ENCODE data around the gene SPATS2L.

The SPATS2L gene

DNA sequence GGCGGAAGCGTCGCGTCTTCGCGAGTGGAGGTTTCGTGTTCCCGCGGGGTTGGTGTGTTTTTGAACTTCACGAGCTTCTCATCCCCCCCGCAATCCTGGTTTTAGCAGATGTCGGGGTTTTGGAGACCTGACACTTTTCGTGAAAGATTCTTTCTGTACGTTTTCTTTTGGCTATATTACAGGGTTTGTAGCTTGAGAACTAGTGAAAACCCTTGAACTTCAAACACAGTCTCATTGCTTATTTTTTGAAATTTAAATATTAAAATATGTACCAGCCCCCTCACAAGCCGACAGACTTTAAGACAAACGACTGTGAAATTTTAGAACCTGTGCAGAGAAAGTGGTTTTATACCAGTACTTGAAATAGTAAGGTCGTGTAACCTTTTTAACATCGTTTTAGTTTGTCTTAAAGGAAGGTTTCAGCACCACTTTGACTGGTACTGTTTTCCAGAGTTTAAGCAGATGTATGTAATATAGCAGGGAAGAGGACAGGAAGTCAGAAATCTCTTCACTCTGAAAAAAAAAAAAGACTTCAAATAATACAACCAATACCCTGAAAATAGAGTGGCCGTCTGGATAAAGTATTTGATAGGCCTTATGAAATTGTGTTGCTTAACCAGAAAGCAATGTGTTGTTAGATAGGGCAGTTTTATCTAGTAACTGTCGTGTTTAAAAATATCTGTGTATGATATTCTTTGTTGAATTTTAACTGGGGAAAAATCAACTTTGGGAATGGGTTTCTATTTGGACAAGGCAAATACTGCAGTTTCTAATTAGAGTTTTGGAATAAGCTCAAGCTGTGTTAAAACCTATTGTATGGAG is 1.4 kb downstream of the SPATS2L start:
- Histone ChIP-seq H4K20me1 (ENCODE audit: low read depth, low read length) (no peaks in the 10 kb centered on the region), H3K9me3 (ENCODE audit: insufficient read depth, low read length) (no peaks in the 10 kb centered on the region), H3K79me2 (ENCODE audit: insufficient read depth, low read length) (no peaks in the 10 kb centered on the region), H3F3A (ENCODE audit: insufficient read depth) (no peaks in the 10 kb centered on the region), H3K4me2 (ENCODE audit: low read depth, low read length, poor library complexity, severe bottlenecking) (no peak overlapping the region), H3K9me2 (replicated peaks; ENCODE audit: insufficient read depth, low read length) (no peaks in the 10 kb centered on the region), H3K4me3 (ENCODE audit: insufficient read depth, low read length, poor library complexity, severe bottlenecking) (no peak overlapping the region), H3K9ac (ENCODE audit: low read length) (no peak overlapping the region), H2AFZ (ENCODE audit: low read depth, low read length, severe bottlenecking) (no peak overlapping the region), H3K36me3 (ENCODE audit: low read length) (no peaks in the 10 kb centered on the region), H3K27me3 (ENCODE audit: low read length) (no peaks in the 10 kb centered on the region), H3K27ac (ENCODE audit: low read depth, low read length) (no peak overlapping the region)
- no peak for TF ChIP-seq EZH2phosphoT487 (conservative IDR thresholded peaks at IDR 0.05; ENCODE audit: low read length)
- TF ChIP-seq, protein P1, sequence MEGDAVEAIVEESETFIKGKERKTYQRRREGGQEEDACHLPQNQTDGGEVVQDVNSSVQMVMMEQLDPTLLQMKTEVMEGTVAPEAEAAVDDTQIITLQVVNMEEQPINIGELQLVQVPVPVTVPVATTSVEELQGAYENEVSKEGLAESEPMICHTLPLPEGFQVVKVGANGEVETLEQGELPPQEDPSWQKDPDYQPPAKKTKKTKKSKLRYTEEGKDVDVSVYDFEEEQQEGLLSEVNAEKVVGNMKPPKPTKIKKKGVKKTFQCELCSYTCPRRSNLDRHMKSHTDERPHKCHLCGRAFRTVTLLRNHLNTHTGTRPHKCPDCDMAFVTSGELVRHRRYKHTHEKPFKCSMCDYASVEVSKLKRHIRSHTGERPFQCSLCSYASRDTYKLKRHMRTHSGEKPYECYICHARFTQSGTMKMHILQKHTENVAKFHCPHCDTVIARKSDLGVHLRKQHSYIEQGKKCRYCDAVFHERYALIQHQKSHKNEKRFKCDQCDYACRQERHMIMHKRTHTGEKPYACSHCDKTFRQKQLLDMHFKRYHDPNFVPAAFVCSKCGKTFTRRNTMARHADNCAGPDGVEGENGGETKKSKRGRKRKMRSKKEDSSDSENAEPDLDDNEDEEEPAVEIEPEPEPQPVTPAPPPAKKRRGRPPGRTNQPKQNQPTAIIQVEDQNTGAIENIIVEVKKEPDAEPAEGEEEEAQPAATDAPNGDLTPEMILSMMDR (IDR thresholded peaks at IDR 0.05; ENCODE audit: insufficient read depth, low read length, poor library complexity, severe bottlenecking): no peak

DNA sequence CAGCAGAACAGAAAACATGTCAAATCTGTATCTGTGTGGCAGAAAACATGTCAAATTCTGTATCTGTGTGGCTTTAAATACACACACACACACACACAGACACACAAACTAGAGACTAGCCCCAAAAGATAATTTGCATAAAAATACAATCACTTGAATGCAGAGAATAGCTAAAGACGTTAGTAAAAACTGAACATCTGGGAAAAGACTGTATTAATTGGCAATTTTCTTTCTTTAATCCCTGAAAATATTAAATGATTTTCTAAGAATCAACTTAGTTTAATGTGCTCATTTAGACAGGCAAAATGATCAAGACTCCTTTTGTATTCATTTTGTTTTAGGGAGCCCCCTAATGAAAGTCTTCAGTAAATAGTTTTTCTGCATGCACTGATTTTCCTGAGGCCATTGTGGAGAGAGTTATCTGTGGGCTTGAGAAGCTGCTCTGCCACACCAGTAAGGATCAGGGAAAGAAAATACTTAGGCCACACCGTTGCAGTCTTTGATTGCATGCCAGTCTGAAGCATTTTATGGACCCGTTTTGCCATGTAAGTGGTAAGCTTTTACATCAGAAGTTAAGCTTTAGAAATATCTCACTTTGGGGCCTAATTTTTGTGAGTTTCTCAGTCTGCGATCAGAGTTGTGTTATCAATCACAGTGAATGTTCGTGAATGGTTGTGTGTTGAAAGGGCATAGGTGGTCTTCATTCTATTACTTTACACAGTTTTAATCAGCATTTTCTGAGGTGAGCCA is 2.2 kb downstream of the SPATS2L start:
- Histone ChIP-seq H3K9ac (ENCODE audit: low read length) (no peak overlapping the region), H4K20me1 (ENCODE audit: low read depth, low read length) (no peaks in the 10 kb centered on the region), H3K79me2 (ENCODE audit: insufficient read depth, low read length) (no peaks in the 10 kb centered on the region), H3K9me3 (ENCODE audit: insufficient read depth, low read length) (no peaks in the 10 kb centered on the region), H3K9me2 (replicated peaks; ENCODE audit: insufficient read depth, low read length) (no peaks in the 10 kb centered on the region), H3F3A (ENCODE audit: insufficient read depth) (no peaks in the 10 kb centered on the region), H2AFZ (ENCODE audit: low read depth, low read length, severe bottlenecking) (no peak overlapping the region), H3K4me3 (ENCODE audit: insufficient read depth, low read length, poor library complexity, severe bottlenecking) (no peak overlapping the region), H3K4me2 (ENCODE audit: low read depth, low read length, poor library complexity, severe bottlenecking) (no peak overlapping the region), H3K27me3 (ENCODE audit: low read length) (no peaks in the 10 kb centered on the region), H3K27ac (ENCODE audit: low read depth, low read length) (no peak overlapping the region), H3K36me3 (ENCODE audit: low read length) (no peaks in the 10 kb centered on the region)
- TF ChIP-seq EZH2phosphoT487 (conservative IDR thresholded peaks at IDR 0.05; ENCODE audit: low read length): no peak
- TF ChIP-seq, protein P1 (IDR thresholded peaks at IDR 0.05; ENCODE audit: insufficient read depth, low read length, poor library complexity, severe bottlenecking): no peak

DNA sequence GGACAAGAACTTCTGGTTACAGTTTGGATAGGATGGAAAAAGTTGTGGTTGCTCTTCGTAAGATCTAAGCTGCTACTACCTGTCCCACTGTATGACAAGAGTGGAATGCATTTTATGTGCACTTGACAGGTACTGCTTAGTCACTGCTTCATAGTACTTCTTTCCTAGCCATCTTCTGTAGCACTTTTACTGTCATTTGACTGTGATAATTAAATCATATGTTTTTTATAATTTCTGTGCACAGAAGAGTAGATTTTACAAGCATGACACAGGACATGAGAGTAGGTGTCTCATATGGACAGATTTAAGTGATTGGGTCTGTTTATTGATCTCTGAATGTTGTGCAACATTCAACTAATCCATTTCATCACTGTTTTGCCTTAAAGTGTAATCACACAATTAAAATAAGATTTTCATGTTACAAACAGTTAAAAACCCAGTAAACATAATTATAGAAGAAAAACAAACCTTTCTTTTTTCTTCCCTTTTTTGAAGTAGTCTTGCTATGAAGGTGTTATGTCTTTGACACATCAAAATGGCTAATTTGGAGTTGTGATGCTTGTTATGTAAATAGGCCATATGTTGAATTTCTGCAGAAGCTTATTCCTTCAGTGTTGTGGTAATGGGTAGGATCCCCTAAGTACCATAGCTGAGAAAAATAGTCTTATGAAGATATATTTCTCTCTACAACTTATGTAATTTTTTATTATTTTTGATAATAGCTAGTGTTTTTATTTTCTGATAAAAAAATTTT is 3.0 kb downstream of the SPATS2L start:
- TF ChIP-seq, protein P1 (IDR thresholded peaks at IDR 0.05; ENCODE audit: insufficient read depth, low read length, poor library complexity, severe bottlenecking): no peak
- TF ChIP-seq EZH2phosphoT487 (conservative IDR thresholded peaks at IDR 0.05; ENCODE audit: low read length): no peak
- Histone ChIP-seq H3K79me2 (ENCODE audit: insufficient read depth, low read length) (no peaks in the 10 kb centered on the region), H3K36me3 (ENCODE audit: low read length) (no peaks in the 10 kb centered on the region), H3K4me3 (ENCODE audit: insufficient read depth, low read length, poor library complexity, severe bottlenecking) (no peak overlapping the region), H3K9me2 (replicated peaks; ENCODE audit: insufficient read depth, low read length) (no peaks in the 10 kb centered on the region), H3K27ac (ENCODE audit: low read depth, low read length) (no peak overlapping the region), H3F3A (ENCODE audit: insufficient read depth) (no peaks in the 10 kb centered on the region), H3K27me3 (ENCODE audit: low read length) (no peaks in the 10 kb centered on the region), H3K4me2 (ENCODE audit: low read depth, low read length, poor library complexity, severe bottlenecking) (no peak overlapping the region), H3K9ac (ENCODE audit: low read length) (no peak overlapping the region), H4K20me1 (ENCODE audit: low read depth, low read length) (no peaks in the 10 kb centered on the region), H2AFZ (ENCODE audit: low read depth, low read length, severe bottlenecking) (no peak overlapping the region), H3K9me3 (ENCODE audit: insufficient read depth, low read length) (no peaks in the 10 kb centered on the region)
